Liver (tissue), 9 donors: ENCODE data around the gene ACLY. TPM values are rescaled to one million over a fixed set of nuclear protein-coding genes. Genes with fewer than 3 reads are reported as not detected.

Experiments
- DNase-seq: peaks from one replicate; pipeline ENCODE4 v3.0.0-alpha.2; 2017; ENCODE audit warnings: low spot score
- H3K27ac ChIP-seq, 2 donors: one replicate each; pipeline ENCODE4 v1.7.0; 2013; ENCODE audit warnings: inconsistent platforms in 2 of 2, low read length in 2 of 2, control low read depth in 1 of 2, low read depth in 1 of 2, mild to moderate bottlenecking in 1 of 2
- H3K27me3 ChIP-seq, 4 donors: one replicate each; pipeline versions ENCODE4 v1.6.1 to v1.7.0; 2013; ENCODE audit warnings: low read length in 3 of 4, inconsistent platforms in 1 of 4, mild to moderate bottlenecking in 1 of 4, moderate library complexity in 1 of 4; ENCODE audit not compliant: control insufficient read depth in 4 of 4, insufficient read depth in 4 of 4
- H3K36me3 ChIP-seq, 4 donors: one replicate each; pipeline versions ENCODE4 v1.6.1 to v1.7.0; 2013; ENCODE audit warnings: low read length in 3 of 4, mild to moderate bottlenecking in 3 of 4, low read depth in 1 of 4, moderate library complexity in 1 of 4; ENCODE audit not compliant: control insufficient read depth in 4 of 4, insufficient read depth in 3 of 4
- H3K4me1 ChIP-seq, 4 donors: one replicate each; pipeline versions ENCODE4 v1.6.1 to v1.7.0; 2013; ENCODE audit warnings: low read length in 3 of 4, mild to moderate bottlenecking in 3 of 4, moderate library complexity in 1 of 4; ENCODE audit not compliant: control insufficient read depth in 4 of 4, insufficient read depth in 4 of 4
- H3K4me3 ChIP-seq, 3 donors: one replicate each; pipeline versions ENCODE4 v1.6.1 to v1.7.0; 2013; ENCODE audit warnings: low read length in 3 of 3, control low read depth in 1 of 3, low read depth in 1 of 3, mild to moderate bottlenecking in 1 of 3
- H3K9ac ChIP-seq, 2 donors: one replicate each; pipeline ENCODE4 v1.7.0; 2013; ENCODE audit warnings: low read length in 2 of 2, mild to moderate bottlenecking in 2 of 2, moderate library complexity in 2 of 2, control low read depth in 1 of 2, low read depth in 1 of 2
- H3K9me3 ChIP-seq, 4 donors: one replicate each; pipeline versions ENCODE4 v1.6.1 to v1.7.0; 2013; ENCODE audit warnings: low read length in 3 of 4; ENCODE audit not compliant: control insufficient read depth in 4 of 4
- ATF3 ChIP-seq: IDR thresholded peaks from 2 replicates; pipeline ENCODE4 v1.6.1; 2016; ENCODE audit warnings: antibody characterized with exemption
- CTCF ChIP-seq: fragments of 150-350 bp; IDR thresholded peaks from 2 replicates; pipeline ENCODE4 v1.5.1; 2017; ENCODE audit warnings: improper control_type of control experiment, low read depth, low read length; ENCODE audit not compliant: missing input control
- EGR1 ChIP-seq, 2 donors: IDR thresholded peaks; 2 replicates each; pipeline ENCODE4 v1.6.1; 2016 to 2018; ENCODE audit warnings: antibody characterized with exemption in 2 of 2, low read depth in 2 of 2
- FOXA1 ChIP-seq: IDR thresholded peaks from 2 replicates; pipeline ENCODE4 v1.6.1; 2016; ENCODE audit warnings: antibody characterized with exemption
- FOXA2 ChIP-seq: IDR thresholded peaks from 2 replicates; pipeline ENCODE4 v1.6.1; 2016; ENCODE audit warnings: antibody characterized with exemption
- GABPA ChIP-seq, 2 donors: IDR thresholded peaks in 1 of 2; conservative IDR thresholded peaks in 1 of 2; 2 replicates each; pipeline ENCODE4 v1.6.1; 2016; ENCODE audit warnings: antibody characterized with exemption in 2 of 2, mild to moderate bottlenecking in 1 of 2, moderate library complexity in 1 of 2
- HNF4A ChIP-seq, 2 donors: conservative IDR thresholded peaks; 2 replicates each; pipeline ENCODE4 v1.6.1; 2016; ENCODE audit warnings: antibody characterized with exemption in 2 of 2, mild to moderate bottlenecking in 2 of 2
- HNF4G ChIP-seq: IDR thresholded peaks from 2 replicates; pipeline ENCODE4 v1.6.1; 2016; ENCODE audit warnings: antibody characterized with exemption
- JUND ChIP-seq, 2 donors: IDR thresholded peaks; 2 replicates each; pipeline ENCODE4 v1.6.1; 2016; ENCODE audit warnings: antibody characterized with exemption in 2 of 2
- MAX ChIP-seq: IDR thresholded peaks from 2 replicates; pipeline ENCODE4 v1.6.1; 2016; ENCODE audit warnings: antibody characterized with exemption
- NR2F2 ChIP-seq: IDR thresholded peaks from 2 replicates; pipeline ENCODE4 v1.6.1; 2016; ENCODE audit warnings: antibody characterized with exemption
- RAD21 ChIP-seq, 2 donors: IDR thresholded peaks; 2 replicates each; pipeline ENCODE4 v1.6.1; 2016; ENCODE audit warnings: antibody characterized with exemption in 2 of 2, mild to moderate bottlenecking in 2 of 2
- REST ChIP-seq: IDR thresholded peaks from 2 replicates; pipeline ENCODE4 v1.6.1; 2016; ENCODE audit warnings: antibody characterized with exemption, mild to moderate bottlenecking
- RXRA ChIP-seq, 2 donors: IDR thresholded peaks; 2 replicates each; pipeline ENCODE4 v1.6.1; 2017 to 2018; ENCODE audit warnings: antibody characterized with exemption in 2 of 2, mild to moderate bottlenecking in 1 of 2
- SP1 ChIP-seq: IDR thresholded peaks from 2 replicates; pipeline ENCODE4 v1.6.1; 2018; ENCODE audit warnings: antibody characterized with exemption, mild to moderate bottlenecking
- TAF1 ChIP-seq: conservative IDR thresholded peaks from 2 replicates; pipeline ENCODE4 v1.6.1; 2016; ENCODE audit warnings: antibody characterized with exemption, mild to moderate bottlenecking
- YY1 ChIP-seq: IDR thresholded peaks from 2 replicates; pipeline ENCODE4 v1.6.1; 2016; ENCODE audit warnings: antibody characterized with exemption, mild to moderate bottlenecking
- ZBTB33 ChIP-seq: IDR thresholded peaks from 2 replicates; pipeline ENCODE4 v1.6.1; 2016; ENCODE audit warnings: antibody characterized with exemption
- WGBS: extraction: QIAGEN DNeasy Blood & Tissue Kit; methylation state at CpG from one replicate; pipeline ENCODE4 v1.1.7; 2013; 5-methylcytosine and 5-hydroxymethylcytosine counted together
- polyA plus RNA-seq, 2 donors: library from polyadenylated mRNA; stranded (reverse) in 1 of 2; unstranded in 1 of 2; fragments of 200-250 nt in 1 of 2; fragments of >200 nt in 1 of 2; fragmentation: Nextera tagmentation in 1 of 2; extraction: Ambion mirVana in 1 of 2; gene quantifications; one replicate each; pipeline versions ENCODE4 v1.2.1 to v1.2.3, GENCODE V29; 2013 to 2015
- total RNA-seq, 2 donors: library from RNA; depleted of rRNA; stranded (reverse); fragments of >200 nt; gene quantifications; one replicate each; pipeline ENCODE4 v1.2.3, GENCODE V29; 2014
- donor health status: healthy.
- donor health status: healthy.
- donor health status: healthy.
- donor health status: healthy.
- donor health status: healthy.

The ACLY gene
- total and polyA plus RNA-seq, 4 donors: 12.1 to 133 (median 37.1) TPM

DNA sequence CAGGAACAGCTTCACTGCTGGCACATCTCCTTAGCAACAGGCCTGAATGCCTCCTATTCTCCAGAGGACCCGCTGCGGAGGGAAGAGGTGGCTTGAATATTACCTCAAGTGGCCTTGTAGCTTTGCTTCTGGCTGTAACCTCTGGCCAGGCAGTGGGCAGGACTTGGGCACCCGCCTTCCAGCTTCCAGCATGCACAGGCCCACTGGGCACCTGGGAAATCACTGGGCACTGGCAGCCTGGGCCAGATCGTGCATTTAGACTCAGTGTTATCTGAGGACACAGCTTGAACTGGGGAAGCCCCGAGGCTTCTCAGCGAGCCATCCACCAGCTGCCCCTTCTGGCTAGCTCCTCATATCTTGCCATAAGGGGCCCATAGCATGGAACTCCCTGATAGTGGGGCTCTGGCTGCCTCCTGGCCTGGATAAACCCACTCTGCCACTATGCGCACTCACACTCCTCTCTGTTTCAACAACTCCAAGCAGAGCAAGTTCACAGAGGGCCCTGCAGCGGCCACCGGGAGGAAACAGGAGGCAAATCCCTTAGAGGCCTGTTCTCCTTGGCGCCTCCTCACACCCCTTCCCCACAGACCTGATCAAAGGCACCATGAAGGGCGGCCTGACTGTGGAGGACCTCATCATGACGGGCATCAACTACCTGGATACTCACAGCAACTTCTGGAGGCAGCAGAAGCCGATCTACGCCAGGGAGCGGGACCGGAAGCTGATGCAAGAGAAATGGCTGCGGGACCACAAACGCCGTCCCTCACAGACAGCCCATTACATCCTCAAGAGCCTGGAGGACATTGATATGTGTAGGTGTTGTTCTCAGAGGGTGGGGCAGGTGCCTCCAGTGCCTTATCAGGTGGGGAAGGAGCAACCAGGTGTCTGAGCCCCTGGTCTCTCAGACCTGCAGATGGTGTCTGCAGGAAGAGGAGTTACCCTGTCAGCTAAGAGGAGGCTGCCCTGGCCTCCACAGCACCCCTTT is 19.5 kb upstream of the ACLY start:
- Histone ChIP-seq H3K9ac (peak overlapping the region in 1 of 2 donors; percentile 11), H3K9me3 (no peaks in the 10 kb centered on the region), H3K27me3 (no peaks in the 10 kb centered on the region), H3K27ac (peak overlapping the region; percentile 79 to 89), H3K4me1 (peaks cover 2 to 26% (median 17%) of the 10 kb centered on the region in 4 donors), H3K4me3 (no peak overlapping the region), H3K36me3 (no peaks in the 10 kb centered on the region)
- WGBS: 74% methylated on average over 19 of the region's 19 CpGs
- peak; percentile 76 for DNase-seq
- no peak for TF ChIP-seq EGR1 (IDR thresholded peaks at IDR 0.05; ENCODE audit: low read depth in 2 of 2)
- no peak for TF ChIP-seq MAX
- TF ChIP-seq FOXA1: peak; percentile 69
- no peak for TF ChIP-seq CTCF
- TF ChIP-seq NR2F2: no peak
- TF ChIP-seq ATF3: no peak
- no peak for TF ChIP-seq HNF4G
- TF ChIP-seq RXRA (IDR thresholded peaks at IDR 0.05): peak; percentile 96 to 98
- TF ChIP-seq FOXA2: peak; percentile 10
- TF ChIP-seq GABPA (IDR thresholded peaks at IDR 0.05 in 1 of 2, conservative IDR thresholded peaks at IDR 0.05 in 1 of 2): peak in 1 of 2 donors; percentile 53
- peak; percentile 26 for TF ChIP-seq REST
- peak; percentile 32 to 40 for TF ChIP-seq RAD21 (IDR thresholded peaks at IDR 0.05)
- peak; percentile 73 for TF ChIP-seq SP1
- TF ChIP-seq TAF1: no peak
- TF ChIP-seq HNF4A (conservative IDR thresholded peaks at IDR 0.05): peak; percentile 69 to 82
- TF ChIP-seq YY1: no peak
- TF ChIP-seq ZBTB33: no peak
- peak in 1 of 2 donors; percentile 28 for TF ChIP-seq JUND (IDR thresholded peaks at IDR 0.05)
